ENCODE measurements around the gene PLXNA4.

The PLXNA4 gene

DNA sequence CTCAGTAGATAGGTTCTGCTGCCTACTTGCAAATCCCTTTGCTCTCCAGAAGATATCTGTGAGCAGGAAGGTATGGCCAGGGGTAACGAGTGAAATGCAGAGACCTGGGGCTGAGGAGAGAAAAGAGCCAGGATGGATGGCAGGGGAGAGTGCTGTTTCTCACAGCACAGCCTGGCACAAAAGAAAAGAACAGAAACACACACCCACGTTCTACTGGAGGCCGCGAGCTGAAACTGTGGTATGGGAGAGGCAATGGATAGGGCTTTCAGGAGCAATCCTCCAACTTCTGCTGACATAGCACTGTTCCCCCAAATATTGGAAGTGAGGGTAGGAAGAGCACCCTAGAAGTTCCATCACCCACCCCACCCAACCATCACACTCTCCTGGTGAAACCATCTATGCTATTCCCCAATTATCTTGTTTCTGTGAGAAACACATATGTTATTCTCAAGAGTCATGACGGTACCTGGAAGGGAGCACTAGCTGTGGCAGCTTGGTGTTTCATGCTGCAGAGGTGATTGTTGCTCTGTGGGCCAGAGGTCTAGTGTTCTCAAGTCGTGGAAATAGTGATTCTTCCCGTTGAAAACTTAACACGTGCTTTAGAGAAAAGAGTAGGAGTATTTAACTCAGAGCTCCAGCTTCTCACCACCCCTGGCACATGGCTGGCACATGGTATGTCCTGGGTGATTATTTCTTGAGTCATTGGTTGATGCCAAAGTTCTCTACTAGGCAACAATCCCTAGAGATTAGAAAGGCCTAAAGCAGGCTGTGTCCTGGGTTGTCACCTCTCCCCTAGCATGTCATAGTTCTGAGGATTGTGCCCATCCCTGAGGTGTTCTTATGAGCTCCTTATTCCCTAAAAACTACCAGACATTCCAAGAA lies 198.3 kb downstream of the PLXNA4 start:
- DNase-seq = no peak

DNA sequence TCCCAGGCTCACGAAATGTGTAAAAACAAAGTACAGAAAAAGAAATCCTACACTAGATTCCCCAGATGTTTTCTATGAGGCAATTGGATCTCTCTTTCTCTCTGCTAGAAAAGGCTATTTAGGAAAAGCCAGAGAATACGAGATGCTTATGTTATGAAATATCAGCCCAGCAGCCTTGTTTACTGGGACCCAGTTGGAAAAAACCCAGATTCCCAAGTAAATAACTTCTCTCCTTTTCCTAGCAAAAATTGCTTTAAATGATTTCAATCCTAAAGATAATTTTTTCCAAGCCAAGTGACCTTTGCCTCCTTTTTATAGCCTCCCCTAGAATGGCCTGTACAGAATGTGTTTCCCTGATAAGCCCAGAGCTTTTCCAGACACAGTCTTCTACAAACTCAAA lies 199.3 kb downstream of the PLXNA4 start:
- DNase-seq = no peak

- DNase-seq = no peak
These were observed 199.8 kb downstream of the PLXNA4 start for GRCh38 chr7:132376361-132377013.

- no peak for DNase-seq
These were observed 202.4 kb downstream of the PLXNA4 start for GRCh38 chr7:132373879-132374278.

DNA sequence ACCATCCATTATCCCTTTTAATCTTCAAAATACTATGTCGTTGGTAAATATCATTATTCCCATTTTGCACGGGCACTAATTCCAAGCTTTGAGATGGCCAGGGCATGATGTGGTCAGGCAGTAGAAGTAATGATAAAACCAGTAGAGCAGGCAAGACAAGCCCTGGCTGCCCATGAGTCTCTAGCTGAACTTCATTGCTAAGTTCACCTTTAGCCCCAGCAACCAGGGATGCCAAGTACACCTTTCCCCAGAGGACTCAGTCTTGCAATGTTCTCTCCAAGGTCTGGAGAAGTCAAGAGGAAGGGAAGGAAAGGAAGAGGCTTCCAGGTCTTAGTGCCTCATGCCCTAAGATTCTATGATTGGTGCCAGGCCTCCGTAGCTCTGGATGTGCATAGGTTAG lies 203.2 kb downstream of the PLXNA4 start:
- DNase-seq = no peak

GRCh38 chr7:132371948-132372347 lies 204.3 kb downstream of the PLXNA4 start:
- no peak for DNase-seq

- DNase-seq = no peak
These were observed 207.9 kb downstream of the PLXNA4 start for GRCh38 chr7:132368246-132368900.

- DNase-seq = no peak
These were observed 208.5 kb downstream of the PLXNA4 start for GRCh38 chr7:132367795-132368194.

GRCh38 chr7:132367004-132367403 lies 209.3 kb downstream of the PLXNA4 start:
- DNase-seq = no peak

DNA sequence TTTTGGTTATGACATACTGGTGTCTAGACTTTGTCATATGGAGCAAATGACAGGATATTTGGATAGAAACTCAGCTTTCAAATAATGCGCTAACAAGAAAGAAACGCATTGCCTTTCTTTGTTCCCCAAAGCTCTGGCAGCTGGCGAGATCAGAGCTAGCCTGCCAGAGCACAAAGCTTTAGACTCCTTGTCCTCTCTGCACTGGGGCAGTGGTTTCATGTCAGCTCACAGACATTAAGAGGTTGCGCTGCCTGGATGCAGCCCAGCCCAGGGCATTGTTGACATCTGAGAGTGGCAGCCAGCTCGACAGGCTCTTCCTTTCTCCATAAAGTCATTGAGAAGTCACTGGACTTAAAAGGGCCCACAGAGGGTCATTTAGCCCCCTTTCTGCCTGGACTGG lies 212.0 kb downstream of the PLXNA4 start:
- no peak for DNase-seq

GRCh38 chr7:132362059-132362458 lies 214.2 kb downstream of the PLXNA4 start:
- no peak for DNase-seq

- DNase-seq = no peak
These were observed 215.1 kb downstream of the PLXNA4 start for GRCh38 chr7:132361146-132361545.

DNA sequence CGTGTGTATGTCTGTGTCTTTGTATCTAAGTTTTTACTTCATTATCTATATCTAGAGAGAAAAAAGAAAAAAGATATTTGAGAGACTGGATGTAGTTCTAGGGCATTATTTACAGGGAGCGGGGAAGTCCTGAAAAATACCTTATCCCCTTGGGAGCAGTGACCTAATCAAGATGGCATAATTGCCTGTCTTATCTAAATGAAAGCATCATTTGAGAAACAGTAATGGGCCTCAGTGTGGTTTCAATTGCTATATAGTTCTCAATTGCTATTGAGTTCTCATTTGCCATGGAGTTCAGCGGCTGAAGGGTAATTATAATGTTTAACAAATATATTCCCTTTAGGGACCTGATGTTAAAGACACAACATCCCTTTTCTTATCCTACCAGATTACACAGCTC lies 216.5 kb downstream of the PLXNA4 start:
- DNase-seq = no peak

DNA sequence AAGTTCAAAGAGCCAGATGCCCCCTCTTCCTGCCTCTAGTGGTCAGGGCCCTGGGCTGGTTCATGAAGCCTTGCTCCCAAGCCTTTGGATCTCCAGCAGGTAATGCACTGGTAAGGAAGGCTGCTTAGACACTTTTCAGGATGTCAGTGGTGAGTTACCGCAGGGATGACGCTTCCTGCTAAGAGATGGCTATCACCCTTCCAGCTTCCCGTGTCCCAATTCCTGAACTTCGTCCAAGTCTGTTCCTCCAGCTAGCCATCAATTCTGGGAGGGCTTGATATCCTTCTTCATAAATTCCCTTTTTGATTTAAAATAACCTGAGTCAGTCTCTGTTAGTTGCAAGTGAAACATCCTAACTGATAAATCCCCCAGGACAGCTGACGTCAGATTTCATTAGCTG lies 221.2 kb downstream of the PLXNA4 start:
- DNase-seq = no peak

DNA sequence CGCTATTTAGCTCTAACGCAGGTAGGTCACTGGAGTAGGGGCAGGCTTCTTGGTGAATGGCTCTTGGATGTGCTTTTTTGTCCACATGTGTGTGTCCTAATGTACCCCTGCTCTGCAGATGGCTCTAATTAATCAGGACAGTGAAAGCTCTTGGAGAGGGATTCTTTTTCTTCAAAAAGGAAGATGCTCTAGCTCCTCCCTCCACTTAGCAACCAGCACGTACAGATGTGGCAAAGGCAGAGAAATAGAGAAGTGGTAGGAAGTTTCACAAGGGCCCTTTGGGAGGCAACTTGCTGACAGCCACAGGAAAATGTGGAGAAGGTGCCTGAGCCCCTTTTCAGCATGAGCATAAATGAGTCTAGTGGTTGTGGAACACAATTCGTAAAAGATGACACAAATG lies 221.7 kb downstream of the PLXNA4 start:
- no peak for DNase-seq

- DNase-seq = no peak
These were observed 222.3 kb downstream of the PLXNA4 start for GRCh38 chr7:132353936-132354335.

DNA sequence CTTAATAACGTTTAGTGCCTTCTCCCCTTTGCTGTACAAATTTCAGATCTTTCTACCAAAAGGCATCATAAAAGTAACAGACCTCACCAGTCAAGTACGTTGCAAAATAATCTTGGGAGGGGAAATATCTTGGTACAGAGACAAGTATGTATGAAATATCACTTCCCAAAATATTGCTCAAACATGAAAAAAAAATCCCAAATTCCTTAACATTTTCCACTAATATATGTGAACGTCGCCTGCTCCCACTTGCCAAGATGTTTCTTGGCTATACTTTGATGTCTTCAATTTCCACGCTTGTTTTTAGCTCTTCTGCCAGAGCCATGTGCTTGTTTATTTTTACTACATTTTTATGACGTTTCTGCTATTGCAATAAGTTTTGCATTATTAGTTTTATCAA lies 223.5 kb downstream of the PLXNA4 start:
- DNase-seq = no peak

DNA sequence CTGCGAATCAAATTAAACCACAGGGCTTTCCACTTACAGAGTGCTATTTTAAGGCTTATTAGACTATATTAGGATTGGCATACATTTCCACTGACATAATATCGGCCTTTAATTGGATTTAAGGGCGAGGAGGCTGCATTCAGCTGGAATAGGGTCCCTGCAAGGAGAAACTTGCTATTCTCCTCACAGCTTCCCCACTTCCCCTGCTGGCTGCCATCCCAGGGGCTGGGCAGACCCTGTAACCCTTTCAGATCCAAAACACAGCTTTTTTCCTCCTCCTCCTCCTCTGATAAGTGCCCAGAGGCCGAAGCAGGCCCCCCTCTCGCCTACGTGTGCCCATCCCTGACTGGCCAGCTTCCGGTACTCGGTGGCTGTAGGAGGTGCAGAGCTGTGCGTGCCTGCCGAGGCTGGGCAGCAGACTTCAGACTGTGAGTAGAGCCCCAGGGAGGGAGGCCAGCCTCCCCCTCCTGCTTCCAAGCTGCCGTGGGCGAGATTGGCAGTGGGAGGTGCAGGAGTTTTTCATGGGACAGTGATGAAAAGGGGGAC lies 224.2 kb downstream of the PLXNA4 start:
- DNase-seq = no peak

DNA sequence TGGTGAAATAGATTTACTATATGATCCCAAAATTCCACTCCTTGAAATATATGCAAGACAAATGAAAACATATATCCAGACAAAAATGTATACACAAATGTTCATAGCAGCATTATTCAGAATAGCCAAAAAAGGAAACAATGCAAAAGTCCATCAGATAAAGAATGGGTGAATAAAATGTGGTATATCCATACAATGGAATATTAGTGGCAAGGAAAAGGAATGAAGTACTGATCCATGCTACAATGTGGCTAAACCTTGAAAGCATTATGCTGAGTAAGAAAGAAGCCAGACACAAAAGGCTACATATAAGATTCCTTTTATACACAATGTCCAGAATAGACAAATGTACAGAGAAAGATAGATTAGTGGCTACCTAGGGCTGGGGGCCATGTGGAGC lies 225.5 kb downstream of the PLXNA4 start:
- no peak for DNase-seq

DNA sequence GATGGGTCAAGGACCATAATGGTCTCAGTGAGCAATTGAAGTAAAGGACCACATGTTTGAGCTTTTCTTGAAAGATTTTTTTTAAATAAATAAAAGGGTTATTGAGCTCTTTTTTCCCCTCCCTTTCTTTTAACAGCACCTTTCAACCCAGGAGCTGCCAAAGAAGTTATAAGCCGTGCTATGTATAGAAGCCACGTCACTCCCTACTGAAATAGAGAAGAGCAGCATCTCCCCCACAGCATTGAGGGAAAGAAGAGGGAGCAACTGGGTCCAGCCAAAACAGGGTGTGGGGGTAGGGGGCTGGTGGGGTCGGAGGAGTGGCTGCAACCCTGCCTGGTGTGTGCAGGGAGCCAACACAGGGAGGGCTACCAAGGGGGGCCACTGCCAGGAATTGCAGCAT lies 227.2 kb downstream of the PLXNA4 start:
- no peak for DNase-seq

- DNase-seq = no peak
These were observed 227.9 kb downstream of the PLXNA4 start for GRCh38 chr7:132348341-132348740.

DNA sequence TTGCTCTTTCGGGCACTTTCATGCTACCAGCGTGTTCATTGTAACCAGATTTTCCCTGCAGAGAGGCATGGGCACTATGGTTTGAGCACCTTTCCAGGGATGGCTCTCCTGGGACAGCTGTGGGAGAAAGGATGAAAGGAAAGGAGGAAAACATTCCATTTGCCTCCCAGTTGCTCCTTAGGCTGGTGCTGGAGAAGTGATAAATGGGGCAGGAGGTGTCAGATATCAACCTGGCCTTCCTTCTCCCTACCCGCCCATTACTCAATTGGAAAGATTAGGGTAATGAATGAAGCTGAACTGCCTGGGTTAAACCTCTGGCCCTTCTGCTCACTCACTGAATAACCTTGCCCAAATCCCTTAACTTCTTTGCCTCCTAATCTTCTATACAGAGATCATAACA lies 228.4 kb downstream of the PLXNA4 start:
- DNase-seq = no peak

GRCh38 chr7:132347123-132347522 lies 229.1 kb downstream of the PLXNA4 start:
- no peak for DNase-seq

Data from activated CD4-positive, alpha-beta T cell treated with anti-CD3 and anti-CD28 coated beads, Interleukin-2, amount 50 U/mL, for 1 hour (primary cell).